ENCODE measurements around the gene FHL2. TPM values are rescaled to one million over a fixed set of nuclear protein-coding genes. Genes with fewer than 3 reads are reported as not detected.

Gene FHL2
- total and polyA plus RNA-seq, 2 donors (not counting 3 experiments of a cell fraction or from before 2014, with no cell fraction given), result 197 to 491 TPM

GRCh38 chr2:105369777-105370690, 28.8 kb downstream of the FHL2 start:
- peaks cover 76% of the 10 kb centered on the region for H3K79me2 ChIP-seq (ENCODE audit: control insufficient read depth, insufficient read depth, low read length)
- peak; percentile 87 to 89 for TF ChIP-seq CTCF (IDR thresholded peaks at IDR 0.05; ENCODE audit: extremely low read depth in 1 of 2, insufficient read depth in 1 of 2, low read depth in 1 of 2, low read length in 2 of 2)
- TF ChIP-seq FOS (IDR thresholded peaks at IDR 0.05; ENCODE audit: borderline replicate concordance, insufficient read depth, low read length), result no peak
- peak; percentile 9 for TF ChIP-seq POLR2AphosphoS5 (IDR thresholded peaks at IDR 0.05; ENCODE audit: insufficient read depth, low read depth, low read length)
- peak; percentile 55 for TF ChIP-seq MYC (IDR thresholded peaks at IDR 0.05; ENCODE audit: low read depth, low read length)
- TF ChIP-seq JUN (IDR thresholded peaks at IDR 0.05; ENCODE audit: borderline replicate concordance, insufficient read depth, insufficient read length, low read depth), result no peak
- no peak for TF ChIP-seq MAX (IDR thresholded peaks at IDR 0.05; ENCODE audit: insufficient read depth, insufficient read length)
- TF ChIP-seq EZH2 (IDR thresholded peaks at IDR 0.05; ENCODE audit: borderline replicate concordance, low read depth, low read length, severe bottlenecking), result no peak
- H3K4me2 ChIP-seq (ENCODE audit: insufficient read depth, low read length), result no peak overlapping the region
- ChIA-PET POLR2A (interaction anchor here (0.6 kb wide), 1 partner anchor 15 kb away, joined by 3 read pairs; no protein-coding TSS in a partner anchor), CTCF (interaction anchor here (0.9 to 3.3 kb wide), 11 partner anchors 19 to 152 kb away, joined by 3 to 28 read pairs (median 4); no protein-coding TSS in a partner anchor)
- H3K36me3 ChIP-seq (ENCODE audit: control insufficient read depth in 2 of 2, extremely low read depth in 1 of 2, insufficient read depth in 2 of 2, low read length in 2 of 2), result peaks cover 62 to 71% of the 10 kb centered on the region in 2 experiments
- FAIRE-seq, result peak; percentile 86
- intact Hi-C loops (cut with micrococcal nuclease), result loop anchor here (1.0 kb wide), 6 partner anchors 25 to 175 kb away; partner anchors contain the start of gene FHL2
- H3K9ac ChIP-seq (replicated peaks; ENCODE audit: extremely low read depth, insufficient read depth, low read length), result no peak overlapping the region
- H2AFZ ChIP-seq (ENCODE audit: low read depth, low read length), result no peak overlapping the region
- H3K9me3 ChIP-seq (replicated peaks; ENCODE audit: control insufficient read depth, insufficient read depth, low read length), result no peaks in the 10 kb centered on the region
- no TSS peak for BruUV-seq (replicated peaks)
- H3K4me3 ChIP-seq (replicated peaks in 1 of 3; ENCODE audit: insufficient read depth in 1 of 3, low read depth in 1 of 3, low read length in 3 of 3), result no peak overlapping the region
- peaks cover 24% of the 10 kb centered on the region for H3K4me1 ChIP-seq (ENCODE audit: control insufficient read depth, extremely low read depth, insufficient read depth, low read length)
- peak overlapping the region; percentile 25 for H3K27ac ChIP-seq (ENCODE audit: insufficient read depth, low read depth, low read length)
- dilution Hi-C loops (cut with MboI; ENCODE audit: extremely low pct_ligation_motif_present, low sequenced_read_pairs), result no loop called here
- H3K9me1 ChIP-seq (replicated peaks; ENCODE audit: control insufficient read depth, extremely low read depth, insufficient read depth, low read length), result no peaks in the 10 kb centered on the region
- H4K20me1 ChIP-seq (replicated peaks; ENCODE audit: control insufficient read depth, extremely low read depth, insufficient read depth, low read length), result peaks cover 2% of the 10 kb centered on the region
- no peaks in the 10 kb centered on the region for H3K27me3 ChIP-seq (ENCODE audit: control insufficient read depth in 2 of 2, insufficient read depth in 2 of 2, low read length in 2 of 2)
- peak; percentile 85 for DNase-seq (ENCODE audit: low read depth, low spot score)

Data from endothelial cell of umbilical vein (primary cell).